Smooth muscle cell (in vitro differentiated cells): Measurements from ENCODE around the gene ACAT2. TPM values are rescaled to one million over a fixed set of nuclear protein-coding genes. Genes with fewer than 3 reads are reported as not detected.
A peak's percentile ranks its signal among the peaks of the same experiment; 100 is the strongest.

Experiments used
- DNase-seq: peaks from one replicate; lab custom pipeline; 2025; ENCODE audit not compliant: unreplicated experiment; lab: John Stamatoyannopoulos, UW
- H2AFZ ChIP-seq: fragments of 200-600 bp; sonication (generic); 2 replicates; pipeline ENCODE4 v1.6.0; 2016; ENCODE audit warnings: antibody characterized with exemption, low read depth, mild to moderate bottlenecking
- H3F3A ChIP-seq: fragments of 200-600 bp; sonication (generic); 2 replicates; pipeline ENCODE4 v1.6.0; 2017; ENCODE audit warnings: antibody characterized with exemption, low read depth
- H3K27ac ChIP-seq: fragments of 200-600 bp; sonication (generic); 2 replicates; pipeline ENCODE4 v1.5.1; 2016; ENCODE audit warnings: low read depth, mild to moderate bottlenecking
- H3K27me3 ChIP-seq: fragments of 200-600 bp; sonication (generic); 2 replicates; pipeline ENCODE4 v1.6.1; 2016; ENCODE audit warnings: low read depth, mild to moderate bottlenecking
- H3K36me3 ChIP-seq: fragments of 200-600 bp; sonication (generic); 2 replicates; pipeline ENCODE4 v1.5.1; 2016; ENCODE audit warnings: low read depth
- H3K4me1 ChIP-seq: fragments of 200-600 bp; sonication (generic); 2 replicates; pipeline ENCODE4 v1.5.1; 2016; ENCODE audit warnings: low read depth
- H3K4me2 ChIP-seq: fragments of 200-600 bp; sonication (generic); 2 replicates; pipeline ENCODE4 v1.6.0; 2016; ENCODE audit warnings: mild to moderate bottlenecking
- H3K4me3 ChIP-seq: fragments of 200-600 bp; sonication (generic); 2 replicates; pipeline ENCODE4 v1.5.1; 2016; ENCODE audit warnings: mild to moderate bottlenecking
- H3K79me2 ChIP-seq: fragments of 200-600 bp; sonication (generic); 2 replicates; pipeline ENCODE4 v1.6.0; 2016; ENCODE audit warnings: low read depth, mild to moderate bottlenecking
- H3K9ac ChIP-seq: fragments of 200-600 bp; sonication (generic); 2 replicates; pipeline ENCODE4 v1.6.0; 2016; ENCODE audit warnings: low read depth
- H3K9me3 ChIP-seq: fragments of 200-600 bp; sonication (generic); replicated peaks from 2 replicates; pipeline ENCODE4 v1.5.1; 2016; ENCODE audit warnings: low read depth
- H4K20me1 ChIP-seq: fragments of 200-600 bp; sonication (generic); 2 replicates; pipeline ENCODE4 v1.6.0; 2016; ENCODE audit warnings: low read depth
- WGBS: methylation state at CpG from one replicate; pipeline ENCODE4 v1.1.7; 2016; ENCODE audit warnings: low lambda C conversion rate; 5-methylcytosine and 5-hydroxymethylcytosine counted together
- polyA plus RNA-seq: library from polyadenylated mRNA; unstranded; fragments of >200 nt; fragmentation: Nextera tagmentation; extraction: Ambion mirVana; gene quantifications from 2 replicates; pipeline ENCODE4 v1.2.1, GENCODE V29; 2016
- total RNA-seq: library from RNA; depleted of rRNA; stranded (reverse); fragments of >200 nt; gene quantifications from 2 replicates; pipeline ENCODE4 v1.2.3, GENCODE V29; 2014
- TF ChIP-seq, protein P1 (sequence below): fragments of 200-600 bp; sonication (generic); IDR thresholded peaks from 2 replicates; pipeline ENCODE4 v1.5.1; 2017; ENCODE audit warnings: borderline replicate concordance, mild to moderate bottlenecking, antibody characterized with exemption; ENCODE audit not compliant: insufficient read depth, poor library complexity, severe bottlenecking

The ACAT2 gene
- total and polyA plus RNA-seq, 2 experiments from 2014 or later = 21.5 to 82.5 TPM

DNA sequence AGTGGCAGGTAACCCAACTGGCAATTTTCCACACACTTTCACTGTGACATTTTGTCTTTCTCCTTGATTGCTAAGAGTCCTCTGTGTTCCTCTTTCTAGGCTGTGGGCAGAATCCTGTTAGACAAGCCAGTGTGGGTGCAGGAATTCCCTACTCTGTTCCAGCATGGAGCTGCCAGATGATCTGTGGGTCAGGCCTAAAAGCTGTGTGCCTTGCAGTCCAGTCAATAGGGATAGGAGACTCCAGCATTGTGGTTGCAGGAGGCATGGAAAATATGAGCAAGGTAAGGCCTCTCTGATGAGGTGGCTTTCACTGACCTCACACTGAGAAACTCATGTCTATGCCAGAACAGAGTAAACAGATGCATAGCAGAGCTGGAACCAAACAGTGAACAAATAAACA, 5.1 kb downstream of the ACAT2 start:
- H3K36me3 ChIP-seq = peaks cover 37% of the 10 kb centered on the region
- H3K27me3 ChIP-seq = no peaks in the 10 kb centered on the region
- no peaks in the 10 kb centered on the region for H4K20me1 ChIP-seq
- H3K4me1 ChIP-seq = peaks cover 8% of the 10 kb centered on the region
- no peaks in the 10 kb centered on the region for H3K9me3 ChIP-seq
- H3K4me3 ChIP-seq = no peak overlapping the region
- no peak overlapping the region for H3K4me2 ChIP-seq
- TF ChIP-seq, protein P1, sequence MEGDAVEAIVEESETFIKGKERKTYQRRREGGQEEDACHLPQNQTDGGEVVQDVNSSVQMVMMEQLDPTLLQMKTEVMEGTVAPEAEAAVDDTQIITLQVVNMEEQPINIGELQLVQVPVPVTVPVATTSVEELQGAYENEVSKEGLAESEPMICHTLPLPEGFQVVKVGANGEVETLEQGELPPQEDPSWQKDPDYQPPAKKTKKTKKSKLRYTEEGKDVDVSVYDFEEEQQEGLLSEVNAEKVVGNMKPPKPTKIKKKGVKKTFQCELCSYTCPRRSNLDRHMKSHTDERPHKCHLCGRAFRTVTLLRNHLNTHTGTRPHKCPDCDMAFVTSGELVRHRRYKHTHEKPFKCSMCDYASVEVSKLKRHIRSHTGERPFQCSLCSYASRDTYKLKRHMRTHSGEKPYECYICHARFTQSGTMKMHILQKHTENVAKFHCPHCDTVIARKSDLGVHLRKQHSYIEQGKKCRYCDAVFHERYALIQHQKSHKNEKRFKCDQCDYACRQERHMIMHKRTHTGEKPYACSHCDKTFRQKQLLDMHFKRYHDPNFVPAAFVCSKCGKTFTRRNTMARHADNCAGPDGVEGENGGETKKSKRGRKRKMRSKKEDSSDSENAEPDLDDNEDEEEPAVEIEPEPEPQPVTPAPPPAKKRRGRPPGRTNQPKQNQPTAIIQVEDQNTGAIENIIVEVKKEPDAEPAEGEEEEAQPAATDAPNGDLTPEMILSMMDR = no peak
- no peak overlapping the region for H3K9ac ChIP-seq
- DNase-seq = no peak
- peaks cover 20% of the 10 kb centered on the region for H3K79me2 ChIP-seq
- H2AFZ ChIP-seq = no peak overlapping the region
- peak overlapping the region; percentile 30 for H3K27ac ChIP-seq
- H3F3A ChIP-seq = no peaks in the 10 kb centered on the region

DNA sequence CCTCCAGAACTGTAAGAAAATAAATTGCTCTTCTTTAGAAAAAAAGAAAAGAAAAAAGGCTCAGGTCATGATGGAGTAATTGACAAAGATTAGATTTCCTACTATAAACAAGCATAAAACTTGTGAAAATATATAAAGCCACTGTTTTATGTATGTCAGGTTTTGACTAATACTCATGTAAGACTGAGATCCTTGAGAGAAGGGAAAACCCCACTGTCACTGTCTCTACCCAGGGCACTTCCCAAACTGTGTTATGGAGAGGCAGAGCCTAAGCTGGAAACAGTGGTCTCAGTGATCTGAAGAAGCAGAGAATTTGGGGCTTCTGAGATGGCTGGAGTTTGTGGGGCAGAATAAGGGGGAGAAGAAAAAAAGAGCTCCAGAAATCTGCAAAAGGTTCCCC, 7.6 kb downstream of the ACAT2 start:
- no peak for DNase-seq
- peaks cover 36% of the 10 kb centered on the region for H3K36me3 ChIP-seq
- H4K20me1 ChIP-seq = no peaks in the 10 kb centered on the region
- TF ChIP-seq, protein P1 = no peak
- no peaks in the 10 kb centered on the region for H3K27me3 ChIP-seq
- peaks cover 9% of the 10 kb centered on the region for H3K79me2 ChIP-seq
- H3K9me3 ChIP-seq = no peaks in the 10 kb centered on the region
- H3K9ac ChIP-seq = no peak overlapping the region
- no peak overlapping the region for H3K4me2 ChIP-seq
- no peaks in the 10 kb centered on the region for H3K4me1 ChIP-seq
- H3K4me3 ChIP-seq = no peak overlapping the region
- H3K27ac ChIP-seq = no peak overlapping the region
- no peaks in the 10 kb centered on the region for H3F3A ChIP-seq
- H2AFZ ChIP-seq = no peak overlapping the region

DNA sequence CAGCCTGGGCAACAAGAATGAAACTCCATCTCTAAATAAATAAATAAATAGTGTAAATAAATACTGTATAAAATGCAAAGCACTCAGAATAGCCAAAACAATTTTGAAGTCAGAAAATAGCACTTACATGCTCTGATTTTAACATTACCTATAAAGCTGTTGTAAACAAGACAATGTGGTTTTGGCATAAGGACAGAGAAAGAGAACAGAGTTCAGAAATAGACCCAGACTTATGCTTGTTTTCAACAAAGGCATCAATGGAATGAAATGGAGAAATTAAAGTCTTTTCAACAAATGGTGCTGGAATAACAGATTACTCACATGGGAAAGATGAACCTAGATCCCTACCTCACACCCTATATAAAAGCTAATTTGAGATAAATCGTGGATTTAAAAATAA, 10.4 kb downstream of the ACAT2 start:
- H3K27ac ChIP-seq = no peak overlapping the region
- H3K79me2 ChIP-seq = no peaks in the 10 kb centered on the region
- no peak overlapping the region for H3K4me3 ChIP-seq
- TF ChIP-seq, protein P1 = no peak
- no peak overlapping the region for H3K9ac ChIP-seq
- H3K36me3 ChIP-seq = peaks cover 23% of the 10 kb centered on the region
- peaks cover 3% of the 10 kb centered on the region for H3F3A ChIP-seq
- no peak overlapping the region for H2AFZ ChIP-seq
- 53% methylated on average over 1 of the region's 1 CpG for WGBS
- no peaks in the 10 kb centered on the region for H3K27me3 ChIP-seq
- no peak for DNase-seq
- H3K9me3 ChIP-seq = no peaks in the 10 kb centered on the region
- H4K20me1 ChIP-seq = no peaks in the 10 kb centered on the region
- H3K4me1 ChIP-seq = no peaks in the 10 kb centered on the region
- no peak overlapping the region for H3K4me2 ChIP-seq

DNA sequence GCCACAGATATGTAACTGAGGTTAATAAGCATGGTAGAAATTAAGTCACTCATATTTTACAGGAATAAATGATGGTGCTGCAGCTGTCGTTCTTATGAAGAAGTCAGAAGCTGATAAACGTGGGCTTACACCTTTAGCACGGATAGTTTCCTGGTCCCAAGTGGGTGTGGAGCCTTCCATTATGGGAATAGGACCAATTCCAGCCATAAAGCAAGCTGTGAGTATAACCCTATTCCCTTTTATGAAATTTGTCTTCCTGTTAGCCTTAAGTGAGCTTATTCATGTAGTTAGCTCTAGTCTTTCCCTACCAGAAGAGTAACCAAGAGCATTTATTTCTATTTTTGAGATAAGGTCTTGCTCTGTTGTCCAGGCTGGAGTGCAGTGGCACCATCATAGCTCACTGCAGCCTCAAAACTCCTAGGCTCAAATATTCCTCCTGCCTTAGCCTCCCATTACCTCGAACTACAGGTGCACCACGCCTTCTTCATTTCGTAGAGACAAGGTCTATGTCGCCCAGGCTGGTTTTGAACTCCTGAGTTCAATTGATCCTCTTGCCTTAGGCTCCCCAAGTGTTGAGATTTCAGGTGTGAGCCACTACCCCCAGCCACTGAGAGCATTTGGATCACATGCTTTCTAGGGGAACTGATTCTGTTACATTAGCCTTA, 15.5 kb downstream of the ACAT2 start:
- Histone ChIP-seq H3K27me3 (no peaks in the 10 kb centered on the region), H3F3A (peaks cover 33% of the 10 kb centered on the region), H4K20me1 (peaks cover 14% of the 10 kb centered on the region), H3K9me3 (no peaks in the 10 kb centered on the region), H3K4me2 (no peak overlapping the region), H3K36me3 (peaks cover 26% of the 10 kb centered on the region), H3K4me3 (no peak overlapping the region), H3K9ac (no peak overlapping the region), H2AFZ (no peak overlapping the region), H3K27ac (no peak overlapping the region), H3K79me2 (no peaks in the 10 kb centered on the region), H3K4me1 (no peaks in the 10 kb centered on the region)
- WGBS = 94% methylated on average over 7 of the region's 7 CpGs
- TF ChIP-seq, protein P1 = no peak
- no peak for DNase-seq
